ENCODE results near the gene GRIN1.

The GRIN1 gene

GRCh38 chr9:137166380-137167229, 27.7 kb downstream of the GRIN1 start:
- peak overlapping the region in 4 of 11 experiments; percentile 10 to 52 (median 38); a peak in 6 of 22 replicates for H3K9ac ChIP-seq
- peaks cover 0 to 62% (median 18%) of the 10 kb centered on the region in 11 experiments; a peak in 16 of 22 replicates for H3K27me3 ChIP-seq
- H3K27ac ChIP-seq, result no peak overlapping the region
- peaks cover 0 to 11% (median 0%) of the 10 kb centered on the region in 11 experiments; a peak in 2 of 22 replicates for H3K36me3 ChIP-seq
- peaks cover 0 to 65% (median 20%) of the 10 kb centered on the region in 11 experiments; a peak in 16 of 22 replicates for H4K20me1 ChIP-seq
- no peak for TF ChIP-seq Cebpa-rat (IDR thresholded peaks at IDR 0.05)
- no peaks in the 10 kb centered on the region for H3K9me3 ChIP-seq (replicated peaks in 1 of 11)
- peaks cover 17 to 75% (median 69%) of the 10 kb centered on the region in 10 experiments for H3K4me1 ChIP-seq
- peak overlapping the region in 2 of 10 experiments; percentile 69 to 70; a peak in 4 of 20 replicates for H3K4me3 ChIP-seq
- peak overlapping the region in 9 of 11 experiments; percentile 32 to 100 (median 100); a peak in 19 of 22 replicates for H3K4me2 ChIP-seq

GRCh38 chr9:137167277-137167746, 28.4 kb downstream of the GRIN1 start:
- peak overlapping the region in 10 of 11 experiments; percentile 96 to 100 (median 100); a peak in 19 of 22 replicates for H3K4me2 ChIP-seq
- H3K4me3 ChIP-seq, result peak overlapping the region in 4 of 10 experiments; percentile 65 to 75 (median 70); a peak in 6 of 20 replicates
- H3K27me3 ChIP-seq, result peaks cover 0 to 69% (median 18%) of the 10 kb centered on the region in 11 experiments; a peak in 16 of 22 replicates

GRCh38 chr9:137167747-137168572, 29.0 kb downstream of the GRIN1 start:
- TF ChIP-seq Cebpa-rat (IDR thresholded peaks at IDR 0.05), result no peak
- H3K27me3 ChIP-seq, result peaks cover 0 to 75% (median 18%) of the 10 kb centered on the region in 11 experiments; a peak in 16 of 22 replicates
- H3K36me3 ChIP-seq, result peaks cover 0 to 11% (median 0%) of the 10 kb centered on the region in 11 experiments; a peak in 2 of 22 replicates
- H3K4me3 ChIP-seq, result peak overlapping the region; percentile 55 to 75 (median 66); a peak in 18 of 20 replicates
- H3K4me1 ChIP-seq, result peaks cover 17 to 89% (median 82%) of the 10 kb centered on the region in 10 experiments
- peak overlapping the region in 5 of 11 experiments; percentile 46 to 78 (median 65); a peak in 8 of 22 replicates for H3K9ac ChIP-seq
- H3K27ac ChIP-seq, result no peak overlapping the region; a peak in 1 of 22 replicates
- H3K9me3 ChIP-seq (replicated peaks in 1 of 11), result no peaks in the 10 kb centered on the region
- peaks cover 0 to 78% (median 25%) of the 10 kb centered on the region in 11 experiments; a peak in 16 of 22 replicates for H4K20me1 ChIP-seq
- peak overlapping the region; percentile 96 to 100 (median 100) for H3K4me2 ChIP-seq

More at GRCh38 chr9:137167277-137167746, 28.4 kb downstream of the GRIN1 start:
- Histone ChIP-seq H3K36me3 (peaks cover 0 to 11% (median 0%) of the 10 kb centered on the region in 11 experiments; a peak in 2 of 22 replicates), H3K27ac (no peak overlapping the region; a peak in 1 of 22 replicates), H3K9me3 (replicated peaks in 1 of 11) (no peaks in the 10 kb centered on the region), H3K9ac (peak overlapping the region in 4 of 11 experiments; percentile 46 to 78 (median 68); a peak in 7 of 22 replicates), H3K4me1 (peaks cover 17 to 82% (median 76%) of the 10 kb centered on the region in 10 experiments), H4K20me1 (peaks cover 0 to 72% (median 20%) of the 10 kb centered on the region in 11 experiments; a peak in 16 of 22 replicates)
- no peak for TF ChIP-seq Cebpa-rat (IDR thresholded peaks at IDR 0.05)

GRCh38 chr9:137168573-137168903, 29.6 kb downstream of the GRIN1 start:
- Histone ChIP-seq H3K9me3 (replicated peaks in 1 of 11) (no peaks in the 10 kb centered on the region), H3K4me1 (peaks cover 23 to 95% (median 88%) of the 10 kb centered on the region in 10 experiments), H4K20me1 (peaks cover 0 to 84% (median 28%) of the 10 kb centered on the region in 11 experiments; a peak in 16 of 22 replicates), H3K27me3 (peaks cover 0 to 80% (median 18%) of the 10 kb centered on the region in 11 experiments; a peak in 16 of 22 replicates), H3K4me3 (peak overlapping the region; percentile 55 to 75 (median 66)), H3K9ac (peak overlapping the region; percentile 26 to 79 (median 66); a peak in 19 of 22 replicates), H3K27ac (peak overlapping the region in 6 of 11 experiments; percentile 0 to 57 (median 49); a peak in 10 of 22 replicates), H3K36me3 (peaks cover 0 to 11% (median 0%) of the 10 kb centered on the region in 11 experiments; a peak in 2 of 22 replicates), H3K4me2 (peak overlapping the region; percentile 96 to 100 (median 100))
- TF ChIP-seq Cebpa-rat (IDR thresholded peaks at IDR 0.05), result no peak

- Histone ChIP-seq H3K4me3 (peak overlapping the region; percentile 55 to 75 (median 66)), H4K20me1 (peaks cover 0 to 89% (median 29%) of the 10 kb centered on the region in 11 experiments; a peak in 17 of 22 replicates), H3K9me3 (replicated peaks in 1 of 11) (no peaks in the 10 kb centered on the region), H3K4me1 (peaks cover 30 to 97% (median 95%) of the 10 kb centered on the region in 10 experiments), H3K9ac (peak overlapping the region; percentile 26 to 79 (median 66); a peak in 19 of 22 replicates), H3K27ac (peak overlapping the region in 6 of 11 experiments; percentile 0 to 57 (median 49); a peak in 10 of 22 replicates), H3K4me2 (peak overlapping the region; percentile 96 to 100 (median 100)), H3K36me3 (peaks cover 0 to 6% (median 0%) of the 10 kb centered on the region in 11 experiments; a peak in 2 of 22 replicates), H3K27me3 (peaks cover 0 to 87% (median 18%) of the 10 kb centered on the region in 11 experiments; a peak in 16 of 22 replicates)
- TF ChIP-seq Cebpa-rat (IDR thresholded peaks at IDR 0.05), result no peak
Measured at GRCh38 chr9:137168904-137169856, 30.2 kb downstream of the GRIN1 start.

DNA sequence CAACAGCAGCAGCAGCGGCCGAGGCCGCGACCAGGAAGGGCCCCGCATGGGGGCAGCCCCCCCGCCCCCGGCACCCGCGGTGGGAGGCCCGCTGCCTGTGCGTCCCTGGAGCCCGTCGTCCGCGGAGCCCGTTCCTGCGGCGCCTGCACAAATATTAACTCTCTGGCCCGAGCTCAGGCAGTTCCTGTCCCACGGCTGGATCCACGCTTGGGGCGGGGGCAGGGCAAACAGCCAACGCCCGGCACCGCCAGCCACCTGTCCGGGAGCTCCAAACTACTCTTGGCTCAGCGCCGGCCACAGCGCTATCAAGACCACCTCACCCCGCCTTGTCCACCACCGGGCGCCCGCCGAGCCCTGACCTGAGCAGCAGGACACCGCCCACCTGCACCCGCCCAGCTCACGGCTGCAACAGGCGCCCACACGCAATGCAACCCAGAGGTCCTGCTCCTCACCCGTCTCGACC, 31.0 kb downstream of the GRIN1 start, which contains the start of gene LRRC26:
TSS of gene LRRC26 (minus strand) at position 156 of the 463 bp plus-strand sequence. CDS start at position 48, 108 bp downstream.
- H3K9ac ChIP-seq, result peak within 1 kb of the TSS; percentile 26 to 79 (median 66); a peak in 19 of 22 replicates

More for the DNA sequence above, 31.0 kb downstream of the GRIN1 start, which contains the start of gene LRRC26:
- Histone ChIP-seq H3K27me3 (peaks cover 0 to 92% (median 18%) of the 10 kb centered on the region in 11 experiments; a peak in 16 of 22 replicates), H3K4me2 (peak within 1 kb of the TSS; percentile 96 to 100 (median 100)), H3K27ac (peak within 1 kb of the TSS in 6 of 11 experiments; percentile 0 to 57 (median 49); a peak in 9 of 22 replicates), H3K4me1 (peaks cover 33 to 97% (median 94%) of the 10 kb centered on the region in 10 experiments), H3K36me3 (no peaks in the 10 kb centered on the region), H4K20me1 (peaks cover 0 to 86% (median 30%) of the 10 kb centered on the region in 11 experiments; a peak in 18 of 22 replicates), H3K9me3 (replicated peaks in 1 of 11) (no peaks in the 10 kb centered on the region), H3K4me3 (peak within 1 kb of the TSS; percentile 55 to 75 (median 66))
- TF ChIP-seq Cebpa-rat (IDR thresholded peaks at IDR 0.05), result no peak

Data from BLaER1 treated with 17β-estradiol and CSF1 and Interleukin-3, amounts not matched to agents 10 nM and 100 nM (cell line).